K562 (cell line): ENCODE measurements around the gene MPL. TPM values are rescaled to one million over a fixed set of nuclear protein-coding genes. Genes with fewer than 3 reads are reported as not detected.

ENCODE experiments used
- BDP1 ChIP-seq: IDR thresholded peaks from 3 replicates; pipeline ENCODE4 v1.6.1; 2011; ENCODE audit not compliant: insufficient read length, insufficient read depth
- CHCHD3 ChIP-seq: fragments of 250-450 bp; sonication (Bioruptor Pico); IDR thresholded peaks from 2 replicates; pipeline ENCODE4 v2.1.2; 2022; ENCODE audit warnings: mild to moderate bottlenecking
- CSDE1 ChIP-seq, 2 experiments: fragments of 450-650 bp; IDR thresholded peaks; 2 replicates each; pipeline ENCODE4 v1.6.1; 2016; ENCODE audit warnings: mild to moderate bottlenecking in 1 of 2
- GATAD2A ChIP-seq: fragments of 450-650 bp; IDR thresholded peaks from 2 replicates; pipeline ENCODE4 v1.6.1; 2017
- HDAC3 ChIP-seq: fragments of 450-650 bp; IDR thresholded peaks from 2 replicates; pipeline ENCODE4 v1.6.1; 2018; ENCODE audit warnings: borderline replicate concordance, mild to moderate bottlenecking, moderate library complexity; ENCODE audit not compliant: partially characterized antibody
- JUND ChIP-seq, 2 experiments: IDR thresholded peaks; 2 replicates in 1 of 2; 3 replicates in 1 of 2; pipeline ENCODE4 v1.6.1; 2011; ENCODE audit warnings: borderline replicate concordance in 2 of 2, low read depth in 2 of 2, low read length in 2 of 2, improper control_type of control experiment in 1 of 2, missing biosample characterization in 1 of 2, missing genetic modification characterization in 1 of 2, missing genetic modification reagents in 1 of 2
- KDM1A ChIP-seq, 2 experiments: fragments of 450-650 bp; IDR thresholded peaks; 2 replicates each; pipeline ENCODE4 v1.6.1; 2016; ENCODE audit warnings: mild to moderate bottlenecking in 2 of 2
- POLR2G ChIP-seq: fragments of 200-400 bp; formaldehyde crosslinking; IDR thresholded peaks from 2 replicates; pipeline ENCODE4 v1.6.1; 2017; ENCODE audit warnings: low read depth, mild to moderate bottlenecking, antibody characterized with exemption, low read length, moderate library complexity
- RCOR1 ChIP-seq, 2 experiments: IDR thresholded peaks; 2 replicates each; pipeline ENCODE4 v1.6.1; 2012; ENCODE audit warnings: low read depth in 2 of 2, low read length in 2 of 2, borderline replicate concordance in 1 of 2, improper control_type of control experiment in 1 of 2
- SAFB ChIP-seq: fragments of 200-400 bp; formaldehyde crosslinking; IDR thresholded peaks from 2 replicates; pipeline ENCODE4 v1.6.1; 2017; ENCODE audit warnings: low read depth, low read length, borderline replicate concordance
- SMAD4 ChIP-seq: fragments of 250-450 bp; sonication (Bioruptor Pico); conservative IDR thresholded peaks from 2 replicates; pipeline ENCODE4 v1.8.0; 2021; ENCODE audit warnings: inconsistent platforms, mild to moderate bottlenecking, moderate library complexity
- SRSF1 ChIP-seq: fragments of 200-400 bp; formaldehyde crosslinking; IDR thresholded peaks from 2 replicates; pipeline ENCODE4 v1.6.1; 2017; ENCODE audit warnings: mild to moderate bottlenecking, low read depth, low read length, moderate library complexity
- TGIF2 ChIP-seq: sonication (generic); formaldehyde crosslinking; IDR thresholded peaks from 2 replicates; pipeline ENCODE4 v1.8.1; 2022; ENCODE audit warnings: mild to moderate bottlenecking, missing genetic modification reagents, moderate library complexity
- ZBED1 ChIP-seq: IDR thresholded peaks from 2 replicates; pipeline ENCODE4 v1.6.1; 2014
- ZBTB17 ChIP-seq: fragments of 450-650 bp; formaldehyde crosslinking; IDR thresholded peaks from 2 replicates; pipeline ENCODE4 v1.4.0; 2020; ENCODE audit warnings: mild to moderate bottlenecking
- ZFP36 ChIP-seq: fragments of 150-350 bp; IDR thresholded peaks from 2 replicates; pipeline ENCODE4 v1.6.1; 2018; ENCODE audit warnings: low read length, low read depth; ENCODE audit not compliant: partially characterized antibody
- ZNF224 ChIP-seq: sonication (generic); formaldehyde crosslinking; IDR thresholded peaks from 2 replicates; pipeline ENCODE4 v1.8.0; 2022; ENCODE audit warnings: mild to moderate bottlenecking, missing genetic modification reagents
- ZNF695 ChIP-seq: fragments of 450-650 bp; formaldehyde crosslinking; IDR thresholded peaks from 2 replicates; pipeline ENCODE4 v1.4.0; 2020; ENCODE audit warnings: mild to moderate bottlenecking, moderate library complexity
- polyA plus RNA-seq, 8 experiments: library from polyadenylated mRNA; depleted of rRNA in 4 of 8; stranded (reverse) in 5 of 8; unstranded in 3 of 8; fragments of >200 nt; fragmentation: Nextera tagmentation in 2 of 8; fragmentation: Illumina TruSeq in 1 of 8; extraction: Ambion mirVana in 2 of 8; extraction: Trizol in 1 of 8; gene quantifications; 2 replicates each; pipeline versions ENCODE4 v1.2.1 to v1.2.3, GENCODE V29; 2011 to 2014; ENCODE audit warnings: inconsistent platforms in 1 of 8, missing spikeins in 1 of 8
- total RNA-seq, 7 experiments: library from RNA; depleted of rRNA in 6 of 7; stranded (reverse); fragments of >200 nt in 6 of 7; fragmentation: Illumina TruSeq in 2 of 7; extraction: Trizol in 2 of 7; gene quantifications; 2 replicates each; pipeline versions ENCODE4 v1.2.1 to v1.2.3, GENCODE V29; 2011 to 2021; ENCODE audit warnings: low replicate concordance in 1 of 7
- TF ChIP-seq, protein P1 (sequence below), 2 experiments: fragments of 450-650 bp in 1 of 2; sonication (generic) in 1 of 2; formaldehyde crosslinking; conservative IDR thresholded peaks; 2 replicates each; pipeline versions ENCODE4 v1.4.0 to v1.8.1; 2020 to 2022; ENCODE audit warnings: mild to moderate bottlenecking in 1 of 2, missing genetic modification reagents in 1 of 2
- TF ChIP-seq, protein P2 (sequence below): fragments of 200-800 bp; sonication (Bioruptor generic); IDR thresholded peaks from 2 replicates; pipeline ENCODE4 v1.6.1; 2016; ENCODE audit warnings: missing genetic modification characterization, missing compliant biosample characterization
- TF ChIP-seq, protein P3 (sequence below): sonication (generic); formaldehyde crosslinking; IDR thresholded peaks from 2 replicates; pipeline ENCODE4 v1.8.0; 2022; ENCODE audit warnings: mild to moderate bottlenecking, low read depth, missing genetic modification reagents

Gene MPL
- total and polyA plus RNA-seq, 9 of the 15 experiments (the other 6 are each of a cell fraction or from before 2014, with no cell fraction given): not detected

DNA sequence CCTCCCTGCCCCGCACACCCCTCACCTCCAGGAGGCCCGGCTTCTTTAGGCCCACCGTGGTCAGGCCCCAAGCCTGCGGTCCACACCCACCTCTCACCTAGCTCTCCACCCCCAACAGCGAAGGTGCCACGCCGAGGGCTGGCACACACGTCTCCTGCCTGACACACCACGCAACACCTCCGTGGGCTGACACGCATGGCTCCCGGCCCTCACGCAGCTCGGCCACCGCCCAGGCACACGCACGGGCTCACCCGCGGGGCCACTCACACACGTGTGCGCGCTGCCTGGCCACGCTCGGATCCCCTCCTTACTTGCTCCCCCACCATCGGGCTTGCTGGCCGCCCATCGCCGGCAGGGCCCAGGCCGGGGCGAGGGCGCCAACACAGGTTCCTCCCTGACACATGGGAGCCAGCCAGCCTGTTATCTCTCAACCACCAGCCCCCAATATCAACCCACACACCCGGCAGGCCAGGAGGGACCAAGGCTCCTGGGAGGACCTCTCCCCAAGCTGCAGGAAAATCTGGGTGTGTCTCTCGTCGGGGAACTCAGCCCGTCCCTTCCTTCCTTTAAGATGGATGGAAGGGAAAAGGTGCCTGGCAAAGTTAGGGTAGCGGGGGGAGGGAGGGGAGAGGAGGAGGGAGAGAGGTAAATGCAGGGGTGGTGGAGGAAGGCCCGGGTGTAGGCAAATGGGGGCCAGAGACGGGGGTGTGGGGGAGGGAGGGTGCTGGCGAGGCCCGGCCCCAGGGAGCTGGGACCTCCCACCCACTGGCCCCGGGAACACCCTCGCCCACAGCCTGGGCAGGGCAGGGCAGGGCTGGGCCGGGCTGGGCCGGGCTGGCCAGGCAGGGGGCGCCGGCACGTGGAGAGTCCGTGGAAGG, 29.6 kb downstream of the MPL start (continued):
- TF ChIP-seq, protein P1, sequence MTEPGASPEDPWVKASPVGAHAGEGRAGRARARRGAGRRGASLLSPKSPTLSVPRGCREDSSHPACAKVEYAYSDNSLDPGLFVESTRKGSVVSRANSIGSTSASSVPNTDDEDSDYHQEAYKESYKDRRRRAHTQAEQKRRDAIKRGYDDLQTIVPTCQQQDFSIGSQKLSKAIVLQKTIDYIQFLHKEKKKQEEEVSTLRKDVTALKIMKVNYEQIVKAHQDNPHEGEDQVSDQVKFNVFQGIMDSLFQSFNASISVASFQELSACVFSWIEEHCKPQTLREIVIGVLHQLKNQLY (CRISPR knock-in tag; conservative IDR thresholded peaks at IDR 0.05): no peak
- no peak for TF ChIP-seq HDAC3
- TF ChIP-seq SRSF1: no peak
- TF ChIP-seq GATAD2A: no peak
- TF ChIP-seq ZNF224: no peak
- TF ChIP-seq ZBTB17 (CRISPR knock-in tag): no peak
- no peak for TF ChIP-seq JUND (IDR thresholded peaks at IDR 0.05; ENCODE audit: borderline replicate concordance, low read depth, low read length)
- no peak for TF ChIP-seq JUND (tag; IDR thresholded peaks at IDR 0.05; ENCODE audit: borderline replicate concordance, low read depth, low read length)
- peak; percentile 74 for TF ChIP-seq KDM1A (IDR thresholded peaks at IDR 0.05)
- no peak for TF ChIP-seq CSDE1 (IDR thresholded peaks at IDR 0.05)
- TF ChIP-seq RCOR1 (IDR thresholded peaks at IDR 0.05; ENCODE audit: borderline replicate concordance in 1 of 2, low read depth in 2 of 2, low read length in 2 of 2): peak; percentile 26 to 82; a peak in 3 of 4 replicates
- TF ChIP-seq, protein P2, sequence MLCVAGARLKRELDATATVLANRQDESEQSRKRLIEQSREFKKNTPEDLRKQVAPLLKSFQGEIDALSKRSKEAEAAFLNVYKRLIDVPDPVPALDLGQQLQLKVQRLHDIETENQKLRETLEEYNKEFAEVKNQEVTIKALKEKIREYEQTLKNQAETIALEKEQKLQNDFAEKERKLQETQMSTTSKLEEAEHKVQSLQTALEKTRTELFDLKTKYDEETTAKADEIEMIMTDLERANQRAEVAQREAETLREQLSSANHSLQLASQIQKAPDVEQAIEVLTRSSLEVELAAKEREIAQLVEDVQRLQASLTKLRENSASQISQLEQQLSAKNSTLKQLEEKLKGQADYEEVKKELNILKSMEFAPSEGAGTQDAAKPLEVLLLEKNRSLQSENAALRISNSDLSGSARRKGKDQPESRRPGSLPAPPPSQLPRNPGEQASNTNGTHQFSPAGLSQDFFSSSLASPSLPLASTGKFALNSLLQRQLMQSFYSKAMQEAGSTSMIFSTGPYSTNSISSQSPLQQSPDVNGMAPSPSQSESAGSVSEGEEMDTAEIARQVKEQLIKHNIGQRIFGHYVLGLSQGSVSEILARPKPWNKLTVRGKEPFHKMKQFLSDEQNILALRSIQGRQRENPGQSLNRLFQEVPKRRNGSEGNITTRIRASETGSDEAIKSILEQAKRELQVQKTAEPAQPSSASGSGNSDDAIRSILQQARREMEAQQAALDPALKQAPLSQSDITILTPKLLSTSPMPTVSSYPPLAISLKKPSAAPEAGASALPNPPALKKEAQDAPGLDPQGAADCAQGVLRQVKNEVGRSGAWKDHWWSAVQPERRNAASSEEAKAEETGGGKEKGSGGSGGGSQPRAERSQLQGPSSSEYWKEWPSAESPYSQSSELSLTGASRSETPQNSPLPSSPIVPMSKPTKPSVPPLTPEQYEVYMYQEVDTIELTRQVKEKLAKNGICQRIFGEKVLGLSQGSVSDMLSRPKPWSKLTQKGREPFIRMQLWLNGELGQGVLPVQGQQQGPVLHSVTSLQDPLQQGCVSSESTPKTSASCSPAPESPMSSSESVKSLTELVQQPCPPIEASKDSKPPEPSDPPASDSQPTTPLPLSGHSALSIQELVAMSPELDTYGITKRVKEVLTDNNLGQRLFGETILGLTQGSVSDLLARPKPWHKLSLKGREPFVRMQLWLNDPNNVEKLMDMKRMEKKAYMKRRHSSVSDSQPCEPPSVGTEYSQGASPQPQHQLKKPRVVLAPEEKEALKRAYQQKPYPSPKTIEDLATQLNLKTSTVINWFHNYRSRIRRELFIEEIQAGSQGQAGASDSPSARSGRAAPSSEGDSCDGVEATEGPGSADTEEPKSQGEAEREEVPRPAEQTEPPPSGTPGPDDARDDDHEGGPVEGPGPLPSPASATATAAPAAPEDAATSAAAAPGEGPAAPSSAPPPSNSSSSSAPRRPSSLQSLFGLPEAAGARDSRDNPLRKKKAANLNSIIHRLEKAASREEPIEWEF: no peak
- peak; percentile 25; the same call in 1 of the 2 replicates for TF ChIP-seq SMAD4 (CRISPR knock-in tag)
- TF ChIP-seq ZBED1: no peak
- TF ChIP-seq BDP1: no peak
- TF ChIP-seq ZNF695 (CRISPR knock-in tag): no peak
- no peak for TF ChIP-seq ZFP36
- TF ChIP-seq, protein P3, sequence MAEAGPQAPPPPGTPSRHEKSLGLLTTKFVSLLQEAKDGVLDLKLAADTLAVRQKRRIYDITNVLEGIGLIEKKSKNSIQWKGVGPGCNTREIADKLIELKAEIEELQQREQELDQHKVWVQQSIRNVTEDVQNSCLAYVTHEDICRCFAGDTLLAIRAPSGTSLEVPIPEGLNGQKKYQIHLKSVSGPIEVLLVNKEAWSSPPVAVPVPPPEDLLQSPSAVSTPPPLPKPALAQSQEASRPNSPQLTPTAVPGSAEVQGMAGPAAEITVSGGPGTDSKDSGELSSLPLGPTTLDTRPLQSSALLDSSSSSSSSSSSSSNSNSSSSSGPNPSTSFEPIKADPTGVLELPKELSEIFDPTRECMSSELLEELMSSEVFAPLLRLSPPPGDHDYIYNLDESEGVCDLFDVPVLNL (CRISPR knock-in tag): no peak
- peak; percentile 55; the same call in 1 of the 2 replicates for TF ChIP-seq POLR2G
- TF ChIP-seq SAFB: peak; percentile 87
- TF ChIP-seq CHCHD3 (CRISPR knock-in tag): no peak; the same call in 1 of the 2 replicates
- 0 out of 2 replicates have a peak, but pooled peaks have one; percentile 35 for TF ChIP-seq TGIF2 (CRISPR knock-in tag)
